ENCODE results near the gene AKAP9.
"Not testable (repeated sequence)": the region's sequence is repeated elsewhere in the genome, so short reads cannot be mapped to it uniquely, and the experiment has no call there.

The AKAP9 gene

GRCh38 chr7:92137557-92137956, 196.9 kb downstream of the AKAP9 start:
- DNase-seq, result no peak

- DNase-seq, result no peak
Observed at GRCh38 chr7:92141161-92141560, 200.5 kb downstream of the AKAP9 start.

GRCh38 chr7:92142791-92143190, 202.1 kb downstream of the AKAP9 start:
- DNase-seq, result not testable (repeated sequence)

- not testable (repeated sequence) for DNase-seq
Observed at GRCh38 chr7:92143192-92143880, 202.7 kb downstream of the AKAP9 start.

- no peak for DNase-seq
Observed at GRCh38 chr7:92149736-92150239, 209.1 kb downstream of the AKAP9 start.

GRCh38 chr7:92150450-92151017, 209.9 kb downstream of the AKAP9 start:
- DNase-seq, result no peak

GRCh38 chr7:92155108-92155739, 214.6 kb downstream of the AKAP9 start:
- no peak for DNase-seq

- DNase-seq, result no peak
Observed at GRCh38 chr7:92156990-92157389, 216.3 kb downstream of the AKAP9 start.

- DNase-seq, result no peak
Observed at GRCh38 chr7:92158660-92159575, 218.3 kb downstream of the AKAP9 start.

Data from activated T-cell treated with anti-CD3 and anti-CD28 coated beads, Interleukin-2, amount 50 U/mL, for 1 hour (primary cell).